ENCODE measurements around the gene PPA2.
"Not testable (repeated sequence)": the region's sequence is repeated elsewhere in the genome, so short reads cannot be mapped to it uniquely, and the experiment has no call there.

PPA2 gene

GRCh38 chr4:105458541-105458940 lies 15.3 kb downstream of the PPA2 start:
- not testable (repeated sequence) for DNase-seq (ENCODE audit: low spot score)

GRCh38 chr4:105458001-105458400 lies 15.9 kb downstream of the PPA2 start:
- DNase-seq (ENCODE audit: low spot score) = no peak

GRCh38 chr4:105455998-105456397 lies 17.9 kb downstream of the PPA2 start:
- no peak for DNase-seq (ENCODE audit: low spot score)

GRCh38 chr4:105455182-105455581 lies 18.7 kb downstream of the PPA2 start:
- DNase-seq (ENCODE audit: low spot score) = no peak

- no peak for DNase-seq (ENCODE audit: low spot score)
Measured at GRCh38 chr4:105453550-105454205, 20.2 kb downstream of the PPA2 start.

GRCh38 chr4:105451346-105451745 lies 22.5 kb downstream of the PPA2 start:
- no peak for DNase-seq (ENCODE audit: low spot score)

GRCh38 chr4:105440890-105441289 lies 33.0 kb downstream of the PPA2 start:
- no peak for DNase-seq (ENCODE audit: low spot score)

- DNase-seq (ENCODE audit: low spot score) = no peak
Measured at GRCh38 chr4:105437637-105438036, 36.2 kb downstream of the PPA2 start.

- no peak for DNase-seq (ENCODE audit: low spot score)
Measured at GRCh38 chr4:105436414-105436813, 37.4 kb downstream of the PPA2 start.

- no peak for DNase-seq (ENCODE audit: low spot score)
Measured at GRCh38 chr4:105434940-105435339, 38.9 kb downstream of the PPA2 start.

GRCh38 chr4:105433421-105433820 lies 40.4 kb downstream of the PPA2 start:
- no peak for DNase-seq (ENCODE audit: low spot score)

GRCh38 chr4:105432438-105432837 lies 41.4 kb downstream of the PPA2 start:
- DNase-seq (ENCODE audit: low spot score) = no peak

GRCh38 chr4:105430811-105431210 lies 43.1 kb downstream of the PPA2 start:
- no peak for DNase-seq (ENCODE audit: low spot score)

GRCh38 chr4:105426187-105426897 lies 47.5 kb downstream of the PPA2 start:
- no peak for DNase-seq (ENCODE audit: low spot score)

GRCh38 chr4:105422207-105422920 lies 51.5 kb downstream of the PPA2 start:
- DNase-seq (ENCODE audit: low spot score) = no peak

GRCh38 chr4:105417624-105418023 lies 56.2 kb downstream of the PPA2 start:
- DNase-seq (ENCODE audit: low spot score) = no peak

- no peak for DNase-seq (ENCODE audit: low spot score)
Measured at GRCh38 chr4:105415281-105415744, 58.5 kb downstream of the PPA2 start.

- no peak for DNase-seq (ENCODE audit: low spot score)
Measured at GRCh38 chr4:105414316-105414715, 59.5 kb downstream of the PPA2 start.

- DNase-seq (ENCODE audit: low spot score) = not testable (repeated sequence)
Measured at GRCh38 chr4:105409135-105409534, 64.7 kb downstream of the PPA2 start.

- DNase-seq (ENCODE audit: low spot score) = no peak
Measured at GRCh38 chr4:105400901-105401677, 72.8 kb downstream of the PPA2 start.

- no peak for DNase-seq (ENCODE audit: low spot score)
Measured at GRCh38 chr4:105399532-105400161, 74.2 kb downstream of the PPA2 start.

- no peak for DNase-seq (ENCODE audit: low spot score)
Measured at GRCh38 chr4:105392858-105393257, 81.0 kb downstream of the PPA2 start.
